Stimulated activated CD4-positive, alpha-beta T cell treated with anti-CD3 and anti-CD28 coated beads, Interleukin-12 subunit alpha, Interleukin-12 subunit beta, amount 100 ng/mL, for 24 hours (primary cell): Measurements from ENCODE around the gene FRMD4A.
"Not testable (repeated sequence)": the region's sequence is repeated elsewhere in the genome, so short reads cannot be mapped to it uniquely, and the experiment has no call there.

Experiments
- DNase-seq, 2 experiments: peaks; one replicate each; pipeline ENCODE4 v3.0.0-alpha.2; 2020; ENCODE audit warnings: low read depth in 2 of 2

Gene FRMD4A

DNA sequence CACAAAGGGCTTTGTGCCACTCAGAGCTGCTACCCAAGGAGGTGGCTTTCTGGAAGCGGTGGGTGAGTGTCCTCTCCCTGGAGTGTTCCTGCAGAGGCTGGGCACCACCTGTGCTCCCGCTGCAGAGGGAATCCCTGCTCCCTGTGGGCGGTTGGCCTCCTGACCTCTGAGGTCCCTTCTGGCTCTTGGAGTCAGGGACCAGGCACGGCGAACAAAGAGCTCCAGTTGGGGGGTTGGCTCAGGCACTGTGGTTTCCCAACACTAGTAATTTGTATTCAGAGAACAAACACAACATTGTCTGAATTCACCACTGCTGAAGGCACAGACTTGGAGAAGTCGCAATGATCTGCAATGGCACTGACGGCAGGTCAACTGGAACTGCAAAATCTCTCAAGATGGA lies 415.0 kb downstream of the FRMD4A start:
- DNase-seq: no peak

DNA sequence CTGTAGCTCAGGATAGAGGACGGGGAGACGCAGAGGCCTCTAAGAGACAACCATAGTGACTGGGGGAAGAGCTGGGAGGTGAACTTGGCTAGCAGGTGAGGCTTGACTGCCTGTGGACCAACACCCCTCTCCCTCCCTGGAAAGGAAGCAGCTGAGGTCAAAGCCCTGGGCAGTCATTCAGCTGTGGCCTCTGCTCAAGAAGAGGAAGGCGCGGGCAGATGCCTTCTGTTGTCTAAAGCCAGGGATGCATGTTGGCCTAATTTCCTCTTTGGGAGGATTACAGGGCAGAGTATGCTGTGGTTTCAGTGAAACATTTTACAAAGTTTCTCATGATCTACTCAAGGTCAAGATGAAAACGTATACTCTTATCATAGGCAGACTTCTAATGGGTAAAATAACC lies 416.8 kb downstream of the FRMD4A start:
- no peak for DNase-seq

DNA sequence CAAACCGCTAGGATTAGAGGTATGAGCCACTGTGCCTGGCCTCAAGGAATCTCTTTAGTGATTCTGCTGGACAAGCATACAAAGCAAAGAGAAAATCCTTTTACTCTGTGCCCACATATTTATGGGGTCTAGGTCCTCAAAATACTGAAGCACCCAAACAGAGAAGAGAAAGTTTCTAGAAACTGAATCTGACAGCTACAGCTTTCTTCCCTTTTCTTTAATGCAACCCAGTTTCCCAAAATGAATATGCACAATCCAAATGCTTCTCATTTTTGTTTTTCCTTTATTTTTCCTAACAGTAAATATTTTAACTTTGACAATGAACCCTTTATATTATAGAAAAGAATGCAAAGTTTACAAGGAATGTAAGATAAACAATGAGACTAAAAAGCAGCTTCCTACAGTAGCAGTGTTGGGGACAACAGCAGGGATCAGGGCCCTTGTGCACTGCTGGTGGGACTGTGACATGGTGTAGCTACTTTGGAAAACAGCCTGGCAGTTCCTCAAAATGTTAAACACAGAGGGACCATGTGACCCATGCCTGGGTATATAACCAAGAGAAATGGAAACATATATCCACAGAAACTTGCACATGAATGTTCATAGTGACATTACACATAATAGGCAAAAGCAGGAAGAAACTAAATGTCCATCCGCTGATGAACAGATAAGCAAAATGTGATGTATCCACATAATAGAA lies 418.8 kb downstream of the FRMD4A start:
- no peak for DNase-seq

DNA sequence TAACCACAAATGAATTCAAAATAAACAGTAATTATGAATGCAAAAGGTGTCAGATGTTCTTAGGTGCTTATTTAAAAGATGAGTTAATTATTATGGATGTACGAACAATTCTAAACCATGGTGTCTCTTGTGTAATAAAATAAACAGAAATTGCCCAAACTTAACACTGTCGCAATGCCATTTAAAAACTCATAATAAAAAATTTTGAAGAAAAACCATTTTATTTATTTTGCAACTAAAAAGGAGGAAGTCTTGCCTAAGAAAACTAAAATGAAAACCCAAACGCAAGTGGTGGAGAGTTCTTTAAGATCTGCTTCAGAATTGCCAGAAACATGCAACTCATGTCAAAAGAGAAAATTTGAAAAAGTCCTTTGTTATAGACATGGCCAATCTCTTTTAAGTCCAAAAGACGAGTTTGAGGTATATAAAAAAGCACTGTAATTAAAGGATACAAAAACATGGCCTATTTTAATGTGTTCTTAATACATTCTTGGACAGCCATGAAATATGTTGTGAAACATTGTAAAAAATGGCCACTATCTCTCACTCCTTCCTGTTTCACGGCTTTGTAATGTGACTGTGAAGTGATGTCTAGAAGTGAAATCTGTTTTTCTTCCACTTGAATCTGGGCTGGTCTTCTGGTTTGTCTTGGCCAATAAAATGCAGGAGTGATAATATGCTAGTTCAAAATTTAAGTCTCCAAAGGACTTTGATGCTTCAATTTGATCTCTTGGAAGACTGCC lies 421.0 kb downstream of the FRMD4A start:
- no peak for DNase-seq

DNA sequence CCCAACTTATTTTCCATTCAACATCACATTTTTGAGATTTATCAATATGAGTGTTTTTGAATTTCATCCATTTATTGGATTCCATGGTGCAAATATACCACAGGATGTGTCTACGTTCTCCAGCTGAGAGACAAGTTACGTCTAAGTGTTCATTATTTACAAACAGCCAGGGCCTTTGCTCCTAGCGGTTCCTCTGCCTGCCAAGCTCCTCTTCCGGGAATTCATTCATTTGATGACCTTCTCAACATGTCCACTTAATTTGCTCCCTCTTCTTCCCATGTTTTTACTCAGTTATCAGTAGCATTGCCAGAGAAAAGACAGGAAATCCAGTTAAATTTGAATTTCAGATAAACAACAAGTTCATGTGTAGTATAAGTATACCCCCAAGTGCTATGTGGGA lies 422.2 kb downstream of the FRMD4A start:
- no peak for DNase-seq

DNA sequence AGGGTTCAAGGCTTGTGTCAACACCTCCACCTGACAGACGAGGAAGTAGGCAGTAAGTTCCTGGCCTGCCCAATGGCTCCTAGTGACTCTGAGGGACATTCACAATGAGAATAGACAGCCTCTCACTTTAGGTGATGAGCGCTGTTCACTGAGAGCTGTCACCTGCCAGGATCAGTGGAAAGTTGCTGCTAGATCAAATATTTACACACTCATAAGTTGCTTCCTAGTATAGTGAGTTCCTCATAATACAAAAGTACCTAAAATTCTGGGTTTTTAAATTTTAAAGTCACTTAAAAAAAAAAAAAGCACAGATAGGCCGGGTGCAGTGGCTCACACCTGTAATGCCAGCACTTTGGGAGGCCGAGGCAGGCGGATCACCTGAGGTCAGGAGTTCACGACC lies 423.2 kb downstream of the FRMD4A start:
- DNase-seq: no peak

DNA sequence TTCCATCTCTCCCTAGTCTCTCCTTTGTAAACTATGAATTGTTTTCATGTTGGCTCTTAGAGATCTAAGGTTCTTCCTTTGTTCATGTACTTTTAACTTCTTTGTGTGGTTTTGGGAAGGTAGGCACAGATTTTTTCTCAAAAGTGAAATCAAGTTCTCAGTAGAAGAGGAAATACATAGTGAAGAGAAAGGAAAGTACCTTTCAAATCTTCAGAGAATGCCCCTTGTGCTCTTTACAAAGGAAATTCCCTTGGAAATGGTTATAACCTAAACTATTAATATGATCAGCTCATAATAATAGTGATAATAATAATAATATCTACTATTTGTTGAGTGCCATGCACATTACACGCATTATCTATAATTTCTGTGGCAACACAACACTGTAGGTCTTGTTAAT lies 425.4 kb downstream of the FRMD4A start:
- DNase-seq: no peak

DNA sequence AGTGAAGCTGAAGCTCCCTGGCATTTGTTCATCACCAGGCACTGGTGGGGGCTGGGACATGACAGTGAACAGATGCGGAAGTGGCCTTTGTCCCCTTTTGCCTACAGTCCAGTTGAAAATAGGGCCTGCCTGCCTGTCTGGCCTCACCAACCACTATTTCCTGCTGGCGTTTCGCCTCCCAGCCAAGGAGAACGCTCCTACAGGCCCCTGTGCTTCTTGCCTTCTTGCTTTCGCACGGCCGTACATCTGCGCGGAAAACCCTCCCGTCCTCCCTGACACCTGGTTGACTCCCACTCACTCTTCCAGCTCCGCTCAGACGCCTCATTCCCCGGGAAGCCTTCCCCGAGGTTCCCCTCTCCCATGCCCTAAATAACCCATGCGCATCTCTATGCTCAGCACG lies 426.7 kb downstream of the FRMD4A start:
- DNase-seq: no peak

DNA sequence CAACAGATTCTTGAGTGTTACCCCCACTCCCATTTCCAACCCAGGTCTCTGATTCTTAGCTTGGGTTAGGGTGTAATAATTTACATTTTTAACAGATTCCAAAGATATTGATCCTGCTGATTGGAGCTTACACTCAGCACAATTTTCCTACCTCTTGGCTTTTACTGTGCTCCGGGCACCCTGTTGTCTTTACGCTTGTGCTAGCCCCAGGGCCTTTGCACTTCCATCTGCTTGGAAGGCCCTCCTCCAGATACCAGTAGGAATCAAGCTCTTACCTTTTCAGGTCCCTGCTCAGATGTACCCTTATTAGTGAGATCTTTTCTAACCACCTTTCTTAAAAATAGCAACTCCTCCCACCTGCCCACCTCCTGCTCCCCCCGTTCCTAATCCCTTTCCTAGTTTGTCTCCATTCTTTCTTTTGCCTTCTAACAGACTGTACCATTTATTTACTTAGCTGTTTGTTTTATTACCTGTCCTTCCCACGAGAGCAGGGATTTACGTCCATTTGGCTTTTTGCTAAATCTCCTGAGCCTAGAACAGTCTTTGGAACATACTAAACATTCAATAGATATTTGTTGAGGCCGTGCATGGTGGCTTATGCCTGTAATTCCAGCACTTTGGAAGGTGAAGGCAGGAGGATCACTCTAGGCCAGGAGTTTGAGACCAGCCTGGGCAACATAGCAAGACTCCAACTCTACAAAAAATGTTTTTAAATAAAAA lies 427.7 kb downstream of the FRMD4A start:
- DNase-seq: no peak

DNA sequence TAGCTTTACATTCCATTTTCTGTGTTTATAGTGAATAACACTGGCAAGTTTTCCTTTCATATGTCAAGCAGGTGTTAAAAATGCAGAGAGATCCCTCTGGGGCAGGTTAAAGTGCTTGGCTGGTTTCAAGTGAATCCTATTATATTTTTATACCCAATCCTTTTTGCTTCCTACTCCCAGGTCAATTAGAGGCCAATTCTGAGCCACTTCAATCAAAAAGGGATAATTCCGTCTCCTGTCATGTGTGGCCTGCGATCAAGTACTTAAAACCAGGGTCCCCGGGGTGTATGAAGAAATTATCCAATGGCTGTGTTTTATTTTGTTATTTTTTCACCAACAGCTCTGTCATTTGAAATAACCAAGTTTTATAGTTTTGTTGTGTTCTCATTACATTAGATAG lies 430.8 kb downstream of the FRMD4A start:
- DNase-seq: no peak

DNA sequence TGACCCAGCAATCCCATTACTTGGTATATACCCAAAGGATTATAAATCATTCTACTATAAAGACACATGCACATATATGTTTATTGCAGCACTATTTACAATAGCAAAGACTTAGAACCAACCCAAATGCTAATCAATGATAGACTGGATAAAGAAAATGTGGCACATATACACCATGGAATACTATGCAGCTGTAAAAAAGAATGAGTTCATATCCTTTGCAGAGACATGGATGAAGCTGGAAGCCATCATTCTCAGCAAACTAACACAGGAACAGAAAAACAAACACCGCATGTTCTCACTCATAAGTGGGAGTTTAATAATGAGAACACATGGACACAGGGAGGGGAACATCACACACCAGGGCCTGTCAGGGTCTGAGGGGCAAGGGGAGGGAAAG lies 434.6 kb downstream of the FRMD4A start:
- DNase-seq: not testable (repeated sequence)

DNA sequence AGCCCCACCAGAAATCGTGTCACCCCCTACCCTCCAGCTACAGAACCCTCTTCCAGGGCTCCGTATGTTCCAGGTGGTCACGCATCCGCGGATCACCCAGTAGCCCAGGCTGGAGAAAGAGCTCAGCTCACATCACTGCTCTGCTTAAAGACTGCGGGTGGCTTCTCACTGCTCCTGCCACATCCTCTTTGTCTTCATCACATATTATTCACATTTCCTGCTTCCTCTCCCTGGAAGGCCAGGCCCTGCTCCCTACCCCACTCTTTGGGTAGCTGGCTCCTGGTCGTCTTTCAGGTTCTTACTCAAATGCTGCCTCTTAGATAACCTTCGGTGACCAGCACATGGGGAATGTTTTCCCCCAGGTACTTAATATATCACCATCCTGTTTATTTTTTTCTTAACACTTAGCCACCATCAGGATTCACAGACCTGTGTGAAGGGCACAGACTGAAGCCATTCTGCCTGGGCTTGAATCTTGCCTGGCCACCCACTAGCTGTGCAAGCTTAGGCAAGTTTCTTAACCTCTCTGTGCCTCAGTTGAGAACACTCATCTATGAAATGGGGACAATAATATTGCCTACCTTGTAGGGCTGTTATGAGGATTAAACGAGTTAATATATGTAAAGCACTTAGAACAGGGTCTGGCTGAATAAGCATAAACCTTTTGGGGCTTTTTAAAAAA lies 436.2 kb downstream of the FRMD4A start:
- no peak for DNase-seq

DNA sequence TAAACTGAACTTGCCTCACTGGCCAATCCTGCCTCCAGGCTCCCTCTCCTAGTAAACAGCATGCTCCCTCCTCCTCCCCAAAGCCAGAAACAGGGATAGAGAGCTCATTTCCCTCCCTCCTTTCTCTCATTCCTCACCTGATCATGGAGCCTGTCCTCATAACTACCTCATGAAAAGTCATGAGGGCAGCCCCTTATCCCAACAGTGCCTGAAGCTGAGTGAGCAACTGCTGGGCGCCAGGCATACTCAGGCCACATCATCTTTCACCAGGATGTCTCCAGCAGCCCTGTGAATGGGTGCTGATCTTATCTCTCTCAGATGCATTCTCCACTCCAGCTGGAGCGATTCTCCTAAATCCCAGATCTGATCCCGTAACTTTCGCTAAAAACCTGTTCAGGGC lies 436.8 kb downstream of the FRMD4A start:
- no peak for DNase-seq

DNA sequence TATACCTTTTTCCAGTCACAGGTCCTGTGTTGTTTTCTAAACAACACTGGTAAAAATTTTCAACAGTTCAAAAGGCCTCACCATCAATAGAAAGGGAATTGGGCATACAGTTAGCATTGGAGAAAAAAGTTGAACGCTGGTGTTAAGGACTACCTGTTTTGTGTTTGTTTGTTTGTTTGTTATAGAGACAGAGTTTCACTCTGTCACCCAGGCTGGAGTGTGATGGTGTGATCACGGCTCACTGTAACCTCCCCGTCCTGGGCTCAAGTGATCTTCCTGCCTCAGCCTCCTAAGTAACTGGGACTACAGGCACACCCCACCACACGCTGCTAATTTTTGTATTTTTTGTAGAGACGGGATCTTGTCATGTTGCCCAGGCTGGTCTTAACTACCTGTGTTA lies 437.9 kb downstream of the FRMD4A start:
- DNase-seq: no peak

DNA sequence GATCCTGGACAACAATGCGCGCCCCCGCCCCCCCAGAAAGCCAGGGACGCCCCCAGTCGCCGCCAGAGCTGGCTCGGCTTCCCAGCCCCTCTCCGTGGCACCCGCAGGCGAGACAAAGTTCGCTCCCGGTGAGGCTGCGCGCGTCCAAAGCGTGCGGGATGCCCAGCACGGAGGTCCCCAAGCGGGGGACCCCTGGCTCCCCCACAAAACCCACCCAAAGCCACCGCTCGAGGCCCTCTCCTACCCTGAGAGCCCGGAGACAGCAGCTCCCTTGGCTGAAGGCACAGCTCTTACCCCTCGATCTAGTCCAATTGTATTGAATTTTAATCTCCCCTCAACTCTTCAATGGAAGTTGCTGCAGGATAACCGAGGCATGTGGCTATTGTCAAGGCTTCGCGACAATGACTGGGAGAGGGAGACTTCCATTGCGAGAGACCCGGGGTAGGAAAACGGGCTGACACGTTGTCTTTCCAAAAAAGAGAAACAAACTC lies 438.7 kb downstream of the FRMD4A start:
- DNase-seq: no peak

DNA sequence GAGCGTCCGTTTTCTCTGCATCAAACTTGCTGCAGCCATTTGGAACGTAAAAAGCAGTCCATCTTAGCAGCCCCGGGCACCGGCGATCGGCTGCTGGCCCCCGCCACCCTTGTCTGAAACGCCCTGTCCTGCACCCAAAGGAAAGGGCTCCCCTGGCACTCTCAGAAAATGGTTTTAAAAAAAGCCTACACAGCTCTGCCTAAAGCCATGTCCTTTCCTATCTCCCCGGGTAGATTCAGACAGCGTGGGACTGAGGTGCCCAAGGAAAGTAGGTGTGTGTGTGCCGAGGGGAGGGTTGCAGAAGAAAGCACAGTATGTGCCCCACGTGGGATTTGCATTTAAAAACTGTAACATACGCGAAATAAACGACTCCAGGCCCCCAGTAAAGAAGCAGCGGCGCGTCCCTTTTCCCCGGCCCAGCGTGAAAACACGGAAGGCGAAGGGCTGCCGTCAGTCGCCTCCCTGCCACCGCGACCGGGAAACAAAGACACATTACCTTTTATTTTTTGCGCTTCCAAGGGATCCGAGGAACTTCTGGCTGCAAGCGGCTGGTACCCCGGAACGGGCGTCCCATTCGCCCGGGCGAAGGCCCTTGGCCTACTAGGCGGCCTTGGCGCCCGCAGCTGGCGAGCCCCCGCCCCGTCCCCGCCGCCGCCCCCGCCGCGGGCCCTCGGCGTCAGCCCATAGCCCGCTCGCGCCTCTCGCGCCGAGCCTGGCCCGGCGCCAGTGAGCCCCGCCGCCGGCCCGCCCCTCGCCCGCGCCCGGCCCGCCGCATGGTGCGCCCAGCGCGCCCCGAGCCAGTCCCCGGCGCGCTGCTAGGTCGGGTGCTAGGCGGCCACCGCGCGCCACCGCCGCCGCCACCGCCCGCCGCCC lies 439.4 kb downstream of the FRMD4A start:
- DNase-seq: peak in 1 of 2 experiments; percentile 3

DNA sequence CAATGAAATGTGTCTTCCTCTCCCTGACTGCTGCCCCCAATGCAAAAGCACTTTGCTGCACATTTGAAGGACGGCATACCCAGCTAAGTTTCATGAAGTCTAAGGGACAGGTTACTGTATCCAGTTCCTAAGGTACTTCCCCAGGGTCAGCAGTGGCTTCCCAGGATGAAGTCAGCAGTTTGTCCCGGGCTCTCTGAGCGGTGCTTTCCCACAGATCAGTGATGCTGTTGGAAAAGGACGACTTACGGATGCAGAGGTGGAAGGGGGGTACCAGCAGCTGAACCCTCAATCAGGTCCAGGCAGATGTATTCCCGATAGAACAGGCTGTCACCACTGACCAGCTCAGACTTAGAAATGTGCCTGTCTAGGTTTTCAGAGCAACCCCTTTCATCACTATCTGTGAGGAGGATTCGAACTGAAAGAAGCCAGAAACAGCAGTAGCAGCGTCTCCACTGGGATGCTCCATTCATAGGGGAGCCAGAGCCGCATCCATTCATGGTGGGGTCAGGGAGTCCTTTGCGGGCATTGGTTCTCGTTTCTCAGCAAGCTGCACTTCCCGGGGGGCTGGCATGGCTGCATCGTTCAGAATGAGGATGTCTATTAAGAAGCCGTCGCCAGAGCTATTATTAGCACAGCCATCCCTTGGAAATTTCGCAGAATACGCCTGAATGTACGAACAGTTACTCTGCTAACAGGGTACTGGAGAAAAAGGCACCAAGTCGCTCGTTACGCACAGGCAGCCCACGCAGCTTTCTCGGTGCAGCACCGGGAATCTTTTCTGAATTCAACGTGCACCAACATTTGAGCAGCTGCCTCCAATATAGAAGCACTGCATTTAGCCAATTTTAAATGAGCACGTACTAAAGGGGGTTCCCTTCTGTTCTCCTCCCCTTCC lies 440.2 kb downstream of the FRMD4A start:
- no peak for DNase-seq

DNA sequence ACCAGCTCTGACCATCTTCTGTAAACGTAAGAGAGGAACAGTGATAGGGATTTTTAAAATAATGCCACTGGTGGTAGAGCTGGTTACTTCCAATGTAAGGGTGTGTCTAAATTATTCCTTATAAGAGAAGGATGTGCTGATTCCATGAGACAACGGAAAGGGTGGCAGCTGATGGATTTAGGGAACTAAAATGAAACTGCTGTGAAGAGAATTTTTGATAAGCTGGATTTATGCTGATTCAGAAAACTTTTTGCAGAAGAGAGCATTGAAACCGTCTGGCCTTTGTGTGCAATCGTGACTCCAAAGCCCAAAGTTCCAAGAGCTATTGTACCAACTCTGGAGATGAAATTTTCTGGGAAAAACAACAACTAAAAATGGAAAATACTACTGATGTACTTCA lies 443.0 kb downstream of the FRMD4A start:
- no peak for DNase-seq

DNA sequence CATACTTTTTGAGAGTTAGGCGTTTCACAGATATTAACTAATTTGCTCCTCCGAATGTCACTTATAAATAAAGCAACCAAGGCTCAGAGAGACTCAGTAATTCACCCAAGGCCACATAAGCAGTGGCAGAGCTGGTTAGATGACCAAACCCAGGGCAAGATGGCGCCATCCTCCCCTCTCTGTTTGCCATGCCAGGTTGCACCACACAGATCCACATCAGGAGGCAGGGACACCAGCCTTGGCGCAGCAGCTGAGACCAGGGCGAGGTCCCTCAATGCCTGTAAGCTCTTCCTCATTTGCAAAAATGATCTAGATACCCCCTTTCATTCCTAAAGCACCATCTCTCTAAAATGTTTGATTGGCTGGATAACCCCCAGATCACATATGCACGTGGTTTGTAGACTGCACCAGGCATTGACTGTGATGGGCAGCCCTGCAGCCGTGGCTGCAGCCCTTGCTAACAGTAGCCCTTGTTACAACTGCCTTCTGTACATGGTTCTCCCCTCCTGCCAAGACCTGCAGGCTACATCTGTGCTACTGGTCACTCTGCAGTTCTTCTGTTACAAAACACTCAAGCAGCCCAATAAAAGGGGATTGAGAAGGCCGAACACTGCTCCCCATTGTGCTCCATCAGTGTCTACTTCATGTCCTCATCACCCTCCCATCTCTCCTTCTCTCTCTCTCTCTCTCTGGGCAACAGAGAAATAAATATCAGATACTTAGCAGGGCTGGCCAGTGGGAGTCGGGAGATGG lies 445.3 kb downstream of the FRMD4A start:
- no peak for DNase-seq
